HG03095 (cell line): ENCODE results near the gene MGMT.

Source experiments
- ATAC-seq: cut with Tn5 transposase; IDR thresholded peaks from one replicate; pipeline ENCODE4 v1.9.1; 2021; ENCODE audit warnings: moderate library complexity; ENCODE audit not compliant: unreplicated experiment

The MGMT gene

DNA sequence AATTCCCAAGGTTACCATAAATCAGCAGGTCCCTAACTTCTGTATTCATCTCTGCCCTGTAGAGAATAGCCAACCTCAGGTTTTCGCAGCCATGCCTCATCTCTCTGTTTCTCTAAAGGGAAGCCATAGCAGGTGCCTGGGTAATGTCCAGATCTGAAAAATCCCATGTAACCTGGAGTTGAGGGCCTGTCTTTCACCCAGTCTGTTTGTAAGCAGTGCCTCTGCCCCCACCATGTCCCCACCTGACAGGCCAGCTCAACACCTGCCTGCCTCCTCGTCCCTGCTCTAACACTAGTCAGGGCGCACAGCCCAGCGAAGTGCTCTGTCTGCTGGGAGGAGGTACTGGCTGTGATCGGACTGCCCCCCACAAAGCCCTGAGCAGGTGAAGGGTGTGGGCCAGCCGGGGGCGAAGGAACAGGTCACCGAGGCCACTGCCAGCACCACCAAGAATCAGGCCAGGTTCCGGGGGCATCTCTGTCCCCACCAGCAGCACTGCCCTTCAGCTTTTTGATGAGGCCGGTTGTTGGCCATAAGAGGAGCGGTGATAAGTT, 210.4 kb downstream of the MGMT start:
- no peak for ATAC-seq

DNA sequence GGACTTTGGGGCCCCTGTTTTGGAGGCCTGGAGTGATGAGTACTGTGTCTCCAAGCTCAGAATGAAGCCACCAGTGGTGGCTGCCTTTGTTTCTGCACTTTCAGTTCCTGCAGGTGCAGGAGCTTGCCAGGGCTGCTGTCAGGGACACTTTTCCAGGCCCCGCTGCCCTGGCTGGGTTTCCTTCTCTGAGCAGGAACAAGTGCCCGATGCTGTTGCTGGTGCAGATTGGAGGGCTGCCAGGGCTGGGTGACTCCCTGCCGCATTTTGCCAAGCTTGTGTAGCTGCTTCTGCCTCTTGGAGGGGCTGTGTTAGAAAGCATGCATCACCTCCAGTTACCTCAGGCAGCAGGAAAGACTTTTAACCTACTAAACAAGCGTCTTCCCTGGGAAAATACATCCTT, 211.1 kb downstream of the MGMT start:
- no peak for ATAC-seq

DNA sequence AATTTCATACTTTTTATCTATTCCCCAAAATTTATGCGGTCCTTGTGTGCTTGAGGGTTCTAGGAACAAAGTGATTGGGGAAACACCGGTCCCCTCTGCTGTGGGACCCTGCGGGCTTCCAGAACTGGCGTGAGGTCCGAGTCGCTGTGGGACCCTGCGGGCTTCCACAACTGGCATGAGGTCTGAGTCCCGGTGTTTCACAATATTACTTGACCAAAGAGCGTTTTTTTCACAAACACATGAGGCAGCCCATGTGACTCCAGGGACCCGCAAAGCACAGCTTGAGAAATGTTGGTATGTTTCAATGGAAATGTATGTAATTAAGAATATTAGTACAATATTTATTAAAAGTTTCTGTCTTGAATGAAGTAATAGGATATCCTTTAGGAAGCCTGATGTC, 212.2 kb downstream of the MGMT start:
- ATAC-seq: no peak

DNA sequence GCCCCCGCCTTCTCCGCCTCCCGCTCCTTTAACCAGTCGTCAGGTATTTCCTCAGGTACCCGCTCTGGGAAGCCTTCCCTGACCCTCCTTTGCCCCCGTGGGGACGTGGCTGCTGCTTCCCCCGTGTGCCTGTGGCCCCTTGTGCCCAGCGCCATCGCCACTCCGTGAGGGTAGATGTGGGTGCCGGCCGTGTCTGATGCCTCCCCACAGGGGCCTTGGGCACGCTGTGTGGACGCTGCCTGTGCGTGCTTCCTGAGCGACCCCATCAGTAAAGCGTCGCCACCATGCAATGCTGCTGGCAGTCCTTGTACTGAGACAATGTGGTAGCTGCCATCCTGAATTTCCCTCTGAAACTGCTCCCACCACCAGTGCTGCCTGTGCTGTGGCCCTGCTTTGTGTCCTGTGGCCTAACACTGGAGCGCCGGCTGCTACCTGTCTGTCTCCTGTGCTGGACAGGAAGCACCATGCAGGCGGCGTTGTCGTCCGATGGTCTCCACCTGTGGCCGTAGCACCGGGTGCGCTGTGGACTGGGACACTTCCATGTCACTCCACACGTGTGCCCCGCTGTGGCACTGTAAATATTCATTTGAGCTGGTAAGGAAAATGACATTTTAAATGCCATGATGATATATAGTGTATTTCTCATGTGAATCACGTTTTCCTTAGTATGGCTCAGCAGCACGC, 213.8 kb downstream of the MGMT start:
- no peak for ATAC-seq

DNA sequence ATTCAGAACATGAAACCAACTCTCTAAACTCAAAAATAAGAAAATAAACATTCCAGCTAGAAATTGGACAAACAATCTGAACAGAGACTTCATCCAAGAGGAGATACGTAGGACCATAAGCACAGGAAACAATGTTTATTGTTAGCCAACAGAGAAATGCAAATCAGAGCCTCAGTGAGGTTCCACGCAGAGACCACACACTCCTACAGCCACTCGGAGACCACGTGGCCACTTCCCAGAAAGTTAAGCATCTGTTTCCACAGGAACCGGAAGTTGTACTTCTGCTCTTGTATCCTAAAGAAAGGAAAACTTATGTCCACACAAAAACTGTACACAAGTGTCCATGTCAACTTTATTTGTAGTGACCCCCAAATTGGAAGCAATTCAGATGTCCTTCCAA, 214.8 kb downstream of the MGMT start:
- no peak for ATAC-seq

DNA sequence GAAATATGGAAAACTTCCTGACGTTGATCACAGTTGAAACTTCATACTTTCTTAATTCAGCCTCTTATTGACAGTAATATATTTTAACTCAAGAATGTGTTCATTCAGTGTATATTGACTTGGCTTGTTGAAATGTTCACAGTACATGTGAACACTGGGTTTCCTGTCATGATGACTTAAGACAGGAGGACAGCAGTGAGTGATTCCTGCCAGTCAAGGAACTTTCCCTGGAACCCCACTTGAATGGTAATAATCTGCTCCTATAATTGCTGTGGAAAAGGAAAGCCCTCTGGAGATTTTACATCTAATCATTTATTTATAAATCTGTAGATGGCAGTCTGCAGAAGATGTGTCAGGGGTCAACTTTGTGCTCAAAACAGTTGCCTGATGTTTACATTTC, 216.5 kb downstream of the MGMT start:
- ATAC-seq: no peak

DNA sequence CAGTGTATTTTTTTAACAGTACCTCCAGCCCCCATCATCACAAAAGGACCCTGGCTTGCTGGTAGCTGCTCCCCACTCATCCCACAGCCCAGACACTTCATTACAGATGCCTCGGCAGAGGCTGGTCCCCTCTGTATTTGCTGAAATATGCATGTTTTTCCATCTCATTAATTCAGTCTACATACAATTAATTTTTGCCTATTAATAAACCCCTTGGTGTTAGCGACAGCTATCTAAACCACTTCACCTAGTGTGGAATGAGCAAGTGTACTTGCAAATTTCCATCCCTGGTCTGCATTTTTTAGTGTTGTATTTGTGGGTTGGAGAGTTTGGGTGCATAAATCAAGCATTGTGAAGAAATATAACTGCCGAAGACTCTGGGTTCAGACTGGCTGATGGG, 216.9 kb downstream of the MGMT start:
- ATAC-seq: no peak

DNA sequence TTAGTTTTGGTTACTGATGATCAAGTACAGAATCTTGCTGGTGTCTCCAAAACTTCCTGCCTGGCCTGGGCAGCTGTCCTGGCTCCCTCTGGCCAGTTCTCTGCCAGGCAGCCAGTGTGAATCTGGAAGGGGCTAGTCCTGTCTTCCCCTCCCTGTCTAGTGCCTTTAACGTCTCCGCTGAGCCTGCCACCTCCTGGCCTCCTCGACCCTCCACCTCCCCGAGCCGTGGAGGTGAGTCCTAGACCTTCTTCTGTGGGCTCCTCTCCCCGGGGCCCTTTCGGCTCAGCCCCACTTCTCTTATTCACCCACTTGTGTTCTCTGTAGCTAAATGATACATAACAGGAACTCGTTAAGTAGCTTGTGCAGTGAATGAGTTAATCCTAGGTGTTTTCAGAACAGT, 218.2 kb downstream of the MGMT start:
- ATAC-seq: no peak

DNA sequence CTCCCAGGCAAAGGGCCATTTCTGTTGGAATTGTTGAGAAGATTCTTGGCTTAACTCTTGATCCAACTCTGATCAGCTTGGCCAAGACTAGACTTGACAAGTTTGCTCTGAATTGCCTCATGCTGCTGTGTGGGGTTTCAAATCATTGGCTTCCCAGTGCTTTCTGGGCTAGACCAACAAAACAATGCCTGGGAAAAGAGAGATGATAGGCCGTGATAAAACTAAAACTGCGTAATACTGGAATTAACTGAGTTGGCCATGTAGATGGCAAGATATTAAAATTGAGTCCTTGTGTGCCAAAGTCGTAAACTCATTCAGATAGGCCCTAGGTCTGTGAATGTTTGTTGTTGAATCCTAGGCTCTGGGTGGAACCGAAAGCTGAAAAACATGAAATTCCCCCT, 222.6 kb downstream of the MGMT start:
- ATAC-seq: no peak

DNA sequence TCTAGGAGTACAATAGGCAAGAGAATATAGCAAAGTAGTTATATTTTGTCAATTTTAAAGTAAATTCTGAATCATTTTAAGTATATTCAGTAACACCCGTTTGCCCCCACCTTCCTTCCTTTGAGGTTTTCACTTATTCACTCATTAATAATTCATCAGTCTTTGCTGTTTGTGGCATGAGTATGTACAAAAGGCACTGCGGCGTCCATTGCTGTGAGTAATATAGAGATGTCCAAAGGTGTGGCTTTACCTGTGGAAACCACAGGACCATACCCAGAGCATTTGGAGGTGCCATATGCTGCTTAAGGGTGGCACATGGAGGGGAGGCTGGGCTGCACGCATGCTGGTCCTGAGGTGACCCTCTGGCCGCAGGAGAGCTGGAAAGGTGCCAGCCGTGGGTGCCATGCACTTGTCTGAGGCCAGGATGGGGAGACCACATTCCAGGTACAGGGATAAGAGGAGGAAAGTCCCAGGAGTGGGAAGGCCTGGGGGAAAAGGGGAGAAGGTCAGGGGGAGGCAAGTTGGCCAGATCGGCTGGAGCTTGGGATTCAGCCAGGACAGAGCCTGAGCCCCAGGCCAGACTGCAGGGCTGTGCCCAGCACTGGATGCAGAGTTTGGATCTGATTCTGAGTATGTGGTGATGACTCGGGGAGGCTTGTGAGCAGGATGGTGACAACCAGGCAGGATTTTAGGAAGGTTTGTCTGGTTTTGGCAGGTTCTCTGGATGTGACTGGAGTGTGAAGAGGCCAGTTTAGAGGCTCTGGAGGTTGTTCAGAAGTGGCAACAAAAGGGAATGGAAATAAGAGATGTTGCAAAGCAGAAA, 223.4 kb downstream of the MGMT start:
- ATAC-seq: no peak

DNA sequence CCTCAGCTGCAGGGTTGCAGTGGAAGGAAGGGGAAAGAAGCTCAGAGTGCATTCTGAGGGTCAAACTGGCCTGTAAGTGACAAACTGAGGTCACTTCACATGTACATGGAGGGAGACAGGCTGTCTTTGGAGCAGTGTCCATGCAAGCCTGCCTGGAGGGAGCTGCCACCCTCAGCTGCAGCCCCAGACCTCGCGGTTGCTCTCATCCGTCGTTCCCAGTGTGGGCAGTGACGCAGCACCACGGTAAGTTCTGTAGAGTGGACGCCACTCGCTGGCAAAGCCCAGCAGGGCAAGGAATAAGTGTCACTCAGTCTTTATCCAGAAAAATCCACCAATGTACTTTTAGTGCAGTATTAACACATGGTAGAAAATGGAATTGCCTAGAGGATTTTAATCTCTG, 225.7 kb downstream of the MGMT start:
- no peak for ATAC-seq

DNA sequence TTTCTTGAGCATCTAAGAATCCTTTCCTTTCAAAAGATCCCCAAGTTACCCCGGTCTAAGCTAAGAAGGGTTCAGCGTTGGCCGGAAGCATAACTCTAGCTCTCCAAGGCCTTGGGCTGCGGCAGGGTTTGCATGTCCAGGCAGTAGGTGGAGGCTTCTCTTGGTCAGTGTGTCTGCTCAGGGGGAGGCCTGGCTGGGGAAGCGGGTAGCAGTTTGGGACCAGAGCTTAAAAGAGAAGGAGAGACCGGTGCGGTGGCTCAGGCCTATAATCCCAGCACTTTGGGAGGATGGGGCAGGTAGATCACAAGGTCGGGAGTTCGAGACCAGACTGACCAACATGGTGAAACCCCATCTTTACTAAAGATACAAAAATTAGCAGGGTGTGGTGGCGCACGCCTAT, 226.3 kb downstream of the MGMT start:
- no peak for ATAC-seq

DNA sequence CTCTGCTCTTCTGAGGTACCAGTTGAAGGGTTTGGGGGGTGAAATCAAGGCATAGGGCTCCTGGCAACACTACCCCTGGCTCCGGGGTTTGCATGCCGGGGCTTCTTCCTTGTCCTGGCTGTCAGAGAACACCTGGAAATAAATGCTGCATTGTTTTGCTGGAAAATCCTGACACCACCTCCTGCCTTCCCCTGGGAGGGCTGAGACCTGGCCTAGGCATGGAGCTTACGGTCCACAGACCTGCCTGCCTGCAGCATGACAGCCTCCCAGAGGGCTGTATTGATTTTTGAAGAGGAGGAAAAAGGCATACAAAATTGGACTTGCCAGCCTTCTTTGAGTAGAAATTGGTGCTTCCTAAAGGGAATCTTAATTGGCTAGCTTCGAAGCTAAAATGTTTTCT, 227.1 kb downstream of the MGMT start:
- no peak for ATAC-seq

DNA sequence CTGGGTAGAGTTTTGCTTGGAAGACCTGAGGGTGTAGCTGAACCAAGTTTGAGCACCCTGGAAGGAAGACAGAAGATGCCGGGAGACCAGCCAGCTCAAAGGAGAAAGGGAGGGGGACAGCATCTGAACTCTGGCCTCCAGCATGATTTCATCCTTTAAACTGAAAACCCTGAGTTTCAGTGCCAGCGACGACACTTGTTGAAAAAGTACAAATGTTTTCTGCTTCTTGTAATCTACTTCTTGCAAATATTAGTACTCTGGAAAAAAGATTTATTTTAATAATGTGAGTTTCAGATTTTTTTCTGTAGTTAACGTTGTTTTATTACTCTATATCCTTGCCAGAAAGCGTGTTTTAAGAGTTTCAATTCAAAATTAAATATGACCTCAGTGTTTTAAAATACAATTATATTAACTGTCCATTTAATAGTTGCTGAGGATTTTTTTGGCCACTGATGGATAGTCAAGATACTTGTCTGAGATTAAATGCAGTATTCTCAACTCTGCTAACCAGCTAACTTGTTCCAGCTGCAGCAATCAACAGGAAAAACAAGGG, 227.7 kb downstream of the MGMT start:
- ATAC-seq: no peak

DNA sequence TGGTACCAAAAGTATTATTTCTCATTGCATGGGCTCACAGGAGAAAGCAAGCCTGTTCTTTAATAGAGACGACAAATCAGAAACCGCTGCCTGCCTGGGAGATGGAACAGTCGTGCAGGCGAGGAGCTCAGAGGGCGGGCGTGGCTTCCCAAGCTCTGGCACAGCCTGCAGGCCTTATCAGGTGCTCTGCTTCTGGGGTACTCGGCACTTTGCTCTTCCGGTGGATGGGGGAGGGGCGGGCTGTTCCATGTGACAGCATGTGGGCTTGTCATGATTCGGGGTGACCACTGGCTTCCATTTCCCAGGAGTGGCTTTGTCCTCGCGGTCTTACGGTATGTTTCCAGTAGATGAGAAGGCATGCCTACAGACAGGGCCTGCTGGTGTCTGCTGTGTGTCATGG, 228.6 kb downstream of the MGMT start:
- no peak for ATAC-seq

DNA sequence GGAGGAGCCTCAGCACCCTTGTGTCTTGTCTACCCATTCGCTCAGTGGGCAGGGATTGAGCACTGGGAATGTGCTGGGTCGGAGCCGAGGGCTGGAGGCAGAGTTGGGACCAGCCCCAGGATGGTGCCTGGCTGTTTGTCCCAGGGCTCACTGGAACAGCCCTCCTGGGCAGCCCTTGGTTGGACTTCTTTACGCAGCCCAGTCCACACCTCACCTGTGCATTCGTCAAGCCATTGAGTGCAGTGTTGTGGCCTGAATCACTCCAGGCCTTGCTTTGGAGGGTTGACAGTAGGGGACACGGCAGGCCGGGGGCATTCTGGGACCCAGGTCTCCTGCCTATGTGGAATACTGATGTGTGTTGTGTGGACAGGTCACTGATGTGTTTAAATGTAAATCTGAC, 229.6 kb downstream of the MGMT start:
- no peak for ATAC-seq

DNA sequence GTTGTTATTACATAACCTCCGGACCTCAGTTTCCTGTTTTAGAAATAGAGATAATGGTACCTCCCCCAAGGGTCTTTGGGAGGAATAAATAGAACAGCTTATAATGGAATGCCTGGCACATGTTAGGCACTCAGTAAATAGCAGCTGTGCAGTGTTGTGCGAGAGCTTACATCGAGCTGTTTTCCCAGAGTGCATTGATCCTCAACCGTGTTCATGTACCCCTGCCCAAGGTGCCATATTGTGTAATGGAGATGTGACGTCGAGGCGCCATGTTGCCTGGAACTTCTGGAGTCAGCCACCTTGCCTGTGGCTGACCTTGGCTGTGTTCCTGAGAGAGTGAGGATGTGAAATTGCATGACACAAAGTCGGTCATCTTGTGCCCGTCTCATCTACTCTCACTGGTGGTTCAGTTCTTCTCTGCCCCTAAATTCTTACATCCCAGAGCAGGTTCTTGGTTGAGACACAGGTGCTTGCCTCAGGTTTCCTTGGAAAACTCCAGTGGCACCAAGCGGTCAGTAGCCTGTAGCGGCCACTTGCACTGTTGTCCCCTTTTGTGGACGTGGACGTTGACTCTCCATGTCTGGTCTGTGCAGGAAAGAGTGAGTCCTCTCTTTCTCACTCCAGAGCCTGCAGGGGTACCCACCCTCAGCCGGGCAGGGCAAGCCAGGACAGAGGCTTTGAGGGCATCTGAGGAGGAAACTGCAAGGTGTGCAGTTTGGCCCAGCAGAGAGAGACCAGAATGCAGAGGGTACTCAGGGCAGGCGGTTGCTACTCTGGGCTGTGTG, 230.6 kb downstream of the MGMT start:
- no peak for ATAC-seq

DNA sequence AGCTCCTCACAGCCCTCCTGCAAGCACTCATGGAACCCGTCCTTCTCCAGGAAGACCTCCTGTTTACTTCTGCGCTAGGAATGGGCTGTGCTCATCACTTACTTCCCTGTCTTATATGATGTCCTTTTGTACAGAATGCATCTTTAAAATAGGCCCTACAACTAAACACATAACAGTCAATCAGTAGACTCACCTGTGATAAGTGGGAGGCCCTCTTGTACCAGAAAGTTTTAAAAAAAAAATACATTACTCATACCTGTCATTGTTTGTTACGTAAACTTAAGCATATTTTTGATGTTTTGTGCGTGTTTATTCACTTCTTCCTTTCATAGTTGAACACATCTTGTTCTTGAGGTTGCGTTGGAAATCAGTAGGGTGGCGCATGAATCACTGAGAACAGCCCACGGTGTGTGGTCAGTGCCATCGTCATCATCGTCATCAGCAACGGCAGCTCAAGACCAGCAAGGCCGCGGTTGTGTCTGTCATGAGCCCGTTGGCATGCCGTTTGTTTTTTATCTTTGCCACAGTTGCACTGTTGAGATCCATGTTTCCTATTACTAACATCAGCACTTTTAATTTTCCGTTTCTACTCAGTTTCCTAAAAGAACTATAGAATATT, 232.8 kb downstream of the MGMT start:
- ATAC-seq: no peak

DNA sequence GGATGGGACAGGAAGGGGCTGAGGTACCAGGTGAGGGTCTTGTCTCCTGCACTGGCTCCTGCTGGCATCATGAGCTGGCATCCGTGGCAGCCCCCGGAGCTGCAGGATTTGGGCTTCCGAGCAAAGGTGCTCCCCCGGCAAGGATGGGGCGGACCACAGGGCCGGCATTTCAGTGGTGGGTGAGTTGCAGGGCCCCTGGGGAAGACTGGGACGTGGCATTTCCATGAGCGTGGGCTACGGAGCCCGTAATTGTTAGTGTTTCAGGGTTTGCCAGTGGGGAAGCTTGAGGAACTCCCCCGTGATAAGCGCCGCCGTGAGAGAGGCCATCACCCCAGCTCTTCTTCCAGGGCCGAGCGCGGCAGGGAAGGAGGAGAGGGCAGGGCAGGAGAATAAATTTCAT, 235.6 kb downstream of the MGMT start:
- no peak for ATAC-seq

DNA sequence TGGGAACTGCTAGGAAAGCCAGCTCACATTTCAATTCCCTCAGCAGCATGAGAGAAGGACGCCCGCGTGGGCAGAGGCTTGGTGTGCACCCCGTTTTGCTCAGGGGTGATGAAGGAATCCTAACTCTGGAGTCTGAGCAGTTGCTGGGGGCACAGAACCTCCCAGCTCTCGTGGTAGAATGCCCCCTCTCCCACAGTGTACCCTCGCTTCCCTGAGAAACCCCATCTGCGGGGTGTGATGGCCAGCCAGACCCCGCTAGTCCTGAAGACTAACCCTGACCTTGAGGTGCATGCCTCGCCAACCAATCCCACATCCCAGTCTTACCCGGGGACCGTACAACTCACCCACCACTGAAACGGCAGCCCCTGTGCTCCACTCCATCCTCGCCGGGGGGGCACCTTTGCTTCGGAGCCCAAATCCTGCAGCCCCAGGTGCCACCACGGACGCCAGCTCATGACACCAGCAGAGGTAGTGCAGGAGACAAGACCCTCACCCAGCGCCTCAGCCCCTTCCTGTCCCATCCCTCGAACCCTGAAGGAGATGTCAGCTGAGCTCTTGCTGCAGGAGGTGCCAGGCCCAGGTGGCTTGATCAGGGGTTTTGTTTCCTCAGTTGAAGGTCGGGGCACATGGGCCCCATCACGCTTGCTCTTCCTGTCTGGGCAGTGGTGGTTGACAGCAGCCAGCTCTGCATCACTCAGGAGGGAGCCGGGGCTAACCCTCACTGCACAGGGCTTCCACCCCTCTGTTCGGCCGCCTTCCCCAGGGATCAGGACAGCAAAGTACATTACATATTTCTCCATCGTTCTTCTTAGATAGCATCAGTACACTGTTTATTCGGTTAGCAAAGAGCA, 236.5 kb downstream of the MGMT start:
- no peak for ATAC-seq
